Bladder microvascular endothelial cell (primary cell): Measurements from ENCODE around the gene TMEM72. TPM values are rescaled to one million over a fixed set of nuclear protein-coding genes. Genes with fewer than 3 reads are reported as not detected.

Source experiments
- total RNA-seq: library from RNA; depleted of rRNA; stranded (reverse); fragments of >200 nt; gene quantifications from 2 replicates; pipeline ENCODE4 v1.2.3, GENCODE V29; 2014

TMEM72 gene
- not detected in 2 replicates for total RNA-seq

DNA sequence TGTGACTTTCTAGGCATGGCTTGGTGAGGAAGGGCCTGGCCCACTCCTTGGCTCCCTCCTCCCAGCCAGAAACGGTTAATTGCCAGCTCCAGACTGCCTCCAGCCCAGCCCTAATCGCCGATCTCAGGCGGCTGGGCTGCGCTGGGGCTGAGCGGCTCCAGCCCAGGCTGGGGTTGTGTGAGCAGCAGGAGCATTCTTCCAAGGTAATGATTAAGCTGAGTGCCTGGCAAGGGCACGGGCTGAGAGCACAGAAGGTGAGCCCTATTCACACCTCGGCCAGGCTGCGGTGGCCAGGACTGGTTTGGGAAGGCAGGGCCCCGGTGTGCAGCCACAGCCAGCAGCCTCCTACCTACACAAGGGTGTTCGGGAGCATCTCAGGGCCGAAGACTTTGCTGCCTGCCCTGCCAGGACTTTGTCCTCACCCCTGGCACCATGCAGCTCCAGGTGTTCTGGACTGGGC is at the start of gene TMEM72:
Gene TMEM72 (plus strand): TSS at position 257 of the 460 bp plus-strand sequence. CDS start 176 bp downstream, at position 433.

GRCh38 chr10:44959247-44960087 is 48.3 kb downstream of the TMEM72 start, which contains the start of gene RASSF4:
RASSF4 (plus strand) TSS chr10:44959802; CDS start chr10:44970203, 10,401 bp downstream.

DNA sequence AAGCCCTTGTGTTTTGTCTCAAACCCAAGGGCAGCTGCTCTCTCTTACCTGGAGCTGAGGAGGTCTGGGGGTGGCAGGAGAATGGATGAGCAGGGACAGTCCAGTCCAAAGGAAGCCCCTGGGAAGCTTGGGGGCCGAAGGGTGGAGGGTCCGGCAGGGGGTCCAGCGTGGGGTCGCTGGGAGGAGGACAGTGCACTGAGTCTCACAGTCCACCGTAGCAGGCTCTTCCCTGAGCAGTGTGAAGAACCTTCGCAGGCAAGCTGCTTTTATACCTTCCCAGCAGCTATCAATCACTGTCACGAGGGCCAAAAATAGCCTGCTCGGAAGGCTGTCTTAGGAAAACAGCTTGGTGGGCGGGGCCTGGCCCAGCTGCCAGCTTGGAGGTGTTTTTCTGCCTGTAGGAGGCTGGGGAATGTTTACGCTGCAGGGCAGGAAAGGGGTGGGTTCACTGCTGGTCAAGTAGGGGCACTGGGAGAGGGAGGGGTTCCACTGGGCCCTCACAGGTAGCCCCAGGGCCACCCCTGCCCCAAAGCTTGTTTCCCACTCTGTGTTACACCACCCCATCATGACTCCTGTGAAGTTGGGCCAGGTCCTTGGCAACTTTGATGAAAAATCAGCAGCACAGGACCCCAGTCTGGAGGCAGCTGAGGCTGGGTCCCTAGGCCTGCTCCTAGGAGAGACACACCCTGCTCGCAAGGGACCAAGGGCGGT is 67.6 kb downstream of the TMEM72 start, which contains the start of gene DEPP1:
Gene DEPP1 (minus strand): TSS at position 240 of the 711 bp plus-strand sequence. CDS start 779 bp downstream, outside the sequence.

Other genes with a start within 250 kb of the TMEM72 start
- 8.9 and 9.4 TPM in 2 replicates for gene RASSF4, start 48.5 kb downstream of the TMEM72 start, total RNA-seq
- 119 and 392 TPM in 2 replicates for gene DEPP1, start 67.5 kb downstream of the TMEM72 start, total RNA-seq
- 33.3 and 35.0 TPM in 2 replicates for gene ZNF22, start 89.6 kb downstream of the TMEM72 start, total RNA-seq